GM08714 (cell line): Measurements from ENCODE around the gene CCDC85B.

Experiments used
- H3K4me3 ChIP-seq: fragments of 200-500 bp; sonication (Bioruptor generic); 2 replicates; pipeline ENCODE4 v1.5.1; 2014; ENCODE audit warnings: mild to moderate bottlenecking, low read length, inconsistent platforms
- ZNF274 ChIP-seq: IDR thresholded peaks from 2 replicates; pipeline ENCODE4 v1.6.1; 2012; ENCODE audit warnings: mild to moderate bottlenecking, low read depth, low read length

Gene CCDC85B

GRCh38 chr11:65915101-65915820 is 24.8 kb downstream of the CCDC85B start:
- H3K4me3 ChIP-seq, result no peak overlapping the region
- TF ChIP-seq ZNF274, result no peak

DNA sequence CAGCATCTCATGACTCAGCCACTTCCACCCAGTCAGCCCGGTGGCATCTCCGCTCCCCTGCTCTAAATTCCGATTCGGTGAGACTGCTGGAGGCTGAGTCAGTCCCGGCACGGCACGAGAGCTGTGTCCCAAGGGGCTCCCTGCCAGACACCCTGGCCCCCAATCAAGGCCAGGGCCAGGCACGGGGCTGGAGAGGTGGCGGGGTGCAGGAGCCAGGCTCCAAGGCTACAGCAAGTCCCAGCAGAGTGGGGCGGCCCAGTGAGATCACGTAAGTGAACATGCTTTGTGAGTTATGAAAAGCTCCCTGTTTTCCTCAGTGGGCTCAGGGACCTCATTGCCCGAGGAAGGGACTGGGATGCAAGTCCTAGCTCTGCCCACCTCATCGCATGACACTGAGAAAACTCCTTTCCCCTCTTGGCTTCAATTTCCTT is 25.4 kb downstream of the CCDC85B start:
- no peak for TF ChIP-seq ZNF274

GRCh38 chr11:65916391-65916790 is 25.9 kb downstream of the CCDC85B start:
- H3K4me3 ChIP-seq, result no peak overlapping the region
- TF ChIP-seq ZNF274, result no peak

More for the DNA sequence above, 25.4 kb downstream of the CCDC85B start:
- H3K4me3 ChIP-seq, result no peak overlapping the region

- no peak for TF ChIP-seq ZNF274
- no peak overlapping the region for H3K4me3 ChIP-seq
Measured at GRCh38 chr11:65917077-65917433, 26.6 kb downstream of the CCDC85B start.

- TF ChIP-seq ZNF274, result no peak
- H3K4me3 ChIP-seq, result peak overlapping the region; percentile 83
Measured at GRCh38 chr11:65917434-65918210, 27.1 kb downstream of the CCDC85B start.

- TF ChIP-seq ZNF274, result no peak
- H3K4me3 ChIP-seq, result peak within 1 kb of the TSS; percentile 87
Measured at GRCh38 chr11:65918211-65919140, 28.0 kb downstream of the CCDC85B start, which contains the start of gene C11orf68. Gene C11orf68, minus strand, starts transcription at chr11:65919062. Its CDS starts 31 bp downstream, at chr11:65919031.

GRCh38 chr11:65919141-65919572 is 28.7 kb downstream of the CCDC85B start, which contains the start of gene DRAP1:
Gene DRAP1, plus strand, starts transcription at chr11:65919426. Its CDS starts 76 bp downstream, at chr11:65919502.
- peak within 1 kb of the TSS; percentile 87 for H3K4me3 ChIP-seq
- no peak for TF ChIP-seq ZNF274

GRCh38 chr11:65919573-65920371 is 29.3 kb downstream of the CCDC85B start:
- peak overlapping the region; percentile 87 for H3K4me3 ChIP-seq
- no peak for TF ChIP-seq ZNF274

- peak overlapping the region; percentile 87; the same call in 1 of the 2 replicates for H3K4me3 ChIP-seq
- TF ChIP-seq ZNF274, result no peak
Measured at GRCh38 chr11:65920372-65920802, 29.9 kb downstream of the CCDC85B start.

GRCh38 chr11:65921033-65921555 is 30.6 kb downstream of the CCDC85B start:
- H3K4me3 ChIP-seq, result peak overlapping the region; percentile 87; the same call in 1 of the 2 replicates
- no peak for TF ChIP-seq ZNF274

- no peak overlapping the region for H3K4me3 ChIP-seq
- no peak for TF ChIP-seq ZNF274
Measured at GRCh38 chr11:65921876-65922275, 31.4 kb downstream of the CCDC85B start.

- no peak for TF ChIP-seq ZNF274
- no peak overlapping the region for H3K4me3 ChIP-seq
Measured at GRCh38 chr11:65922565-65922964, 32.1 kb downstream of the CCDC85B start.

DNA sequence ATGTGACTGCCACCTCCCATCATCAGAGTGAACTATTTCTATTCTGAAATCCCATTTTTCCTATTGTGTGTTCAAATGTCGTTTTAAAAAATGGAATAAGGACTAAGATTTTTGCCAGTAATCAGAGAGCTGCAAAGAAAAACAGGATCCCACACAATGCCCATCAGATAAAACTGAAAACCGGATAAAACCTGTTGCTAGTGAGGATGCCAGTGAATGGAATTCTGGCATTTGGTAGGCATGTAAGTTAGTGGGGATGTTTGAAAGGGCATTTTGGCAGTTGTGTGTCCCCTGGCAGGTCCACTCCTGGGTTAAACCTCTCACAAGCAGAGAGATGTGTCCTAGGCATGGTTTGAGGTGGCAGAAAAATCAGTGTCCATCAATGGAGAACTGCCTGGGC is 34.9 kb downstream of the CCDC85B start:
- no peak for TF ChIP-seq ZNF274
- H3K4me3 ChIP-seq, result no peak overlapping the region
